GM18511 (cell line): ENCODE data around the gene AHR.

Experiments
- ATAC-seq: cut with Tn5 transposase; IDR thresholded peaks from one replicate; pipeline ENCODE4 v1.9.1; 2021; ENCODE audit warnings: mild to moderate bottlenecking, moderate library complexity; ENCODE audit not compliant: unreplicated experiment

AHR gene

DNA sequence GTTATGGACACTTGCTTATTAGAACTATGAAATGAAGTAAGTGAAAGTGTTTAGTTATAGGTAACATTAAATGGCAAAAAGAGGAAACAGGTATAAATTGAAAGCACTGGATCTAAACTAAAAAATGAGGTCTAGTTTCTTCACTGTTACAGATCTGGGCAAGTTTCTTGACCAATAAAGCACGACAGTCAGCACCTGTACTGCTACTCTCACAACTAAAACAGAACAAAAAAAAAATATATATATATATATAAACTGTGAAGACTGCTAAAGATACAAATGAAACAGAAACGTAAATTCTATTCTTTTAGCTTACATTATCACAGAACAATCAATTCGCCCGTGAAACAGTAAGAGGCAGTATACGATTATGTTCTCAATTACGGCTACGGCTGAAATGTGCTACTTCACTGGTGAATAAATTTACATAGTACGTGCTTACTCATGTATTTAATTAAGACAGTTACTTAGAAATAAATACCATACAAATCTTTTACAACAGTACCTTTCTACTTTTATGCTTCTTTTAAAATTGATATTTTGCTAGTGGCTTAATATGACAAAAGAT lies 4.2 kb downstream of the AHR start:
- peak; percentile 36 for ATAC-seq

DNA sequence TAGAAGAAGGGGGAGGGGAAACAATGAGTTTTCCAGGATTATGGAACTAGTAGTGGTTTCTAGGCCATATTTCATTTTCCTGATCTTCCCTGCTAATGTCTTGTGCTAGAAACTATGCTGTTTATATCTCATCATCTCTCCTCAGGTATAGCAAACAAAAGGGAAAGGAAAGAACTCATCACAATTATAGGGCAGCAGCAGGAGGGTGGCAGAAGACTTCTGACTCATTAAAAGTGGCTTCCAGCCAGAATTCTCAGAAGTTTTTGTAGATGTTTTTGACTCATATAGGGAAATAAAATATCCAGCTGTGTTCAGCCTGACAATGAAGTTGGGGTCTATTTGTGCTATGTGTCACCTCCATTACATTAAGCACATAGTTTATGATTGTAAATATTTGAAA lies 6.5 kb downstream of the AHR start:
- ATAC-seq: peak; percentile 33

DNA sequence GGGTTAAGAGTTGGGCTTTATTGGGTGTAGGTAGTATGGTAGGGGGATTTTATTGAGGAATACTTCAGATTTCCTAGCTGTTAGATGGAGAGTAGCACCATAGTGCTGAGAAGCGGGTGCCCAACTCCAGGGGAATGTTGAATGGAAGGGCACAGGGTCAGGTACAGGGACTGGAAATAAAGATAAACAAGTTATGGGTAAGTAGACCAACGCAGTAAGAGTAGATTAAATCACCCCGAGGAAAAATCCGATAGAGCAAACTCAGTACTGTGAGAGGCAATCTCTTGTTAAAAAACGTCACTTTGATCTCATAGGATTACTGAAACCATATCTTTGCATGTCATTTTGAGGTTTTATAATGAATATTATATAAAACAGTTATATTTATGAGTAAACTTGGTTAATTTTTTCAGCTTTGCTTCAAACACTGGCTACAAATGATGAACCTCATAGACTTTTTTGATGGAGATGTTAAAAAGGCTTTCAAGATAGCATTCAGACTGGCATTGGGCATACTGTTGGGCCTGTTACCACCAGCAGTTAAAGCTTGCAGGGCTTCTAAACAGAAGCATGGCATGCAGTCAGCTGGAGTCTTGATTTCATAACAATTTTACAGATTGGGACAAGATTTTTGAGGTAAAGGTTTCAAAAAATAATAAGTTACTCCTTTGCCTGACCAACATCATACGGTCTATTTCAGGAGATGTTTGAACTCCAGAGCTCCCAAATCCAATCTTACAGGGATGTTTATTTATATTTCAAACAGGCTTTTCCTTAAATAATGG lies 7.1 kb downstream of the AHR start:
- no peak for ATAC-seq

DNA sequence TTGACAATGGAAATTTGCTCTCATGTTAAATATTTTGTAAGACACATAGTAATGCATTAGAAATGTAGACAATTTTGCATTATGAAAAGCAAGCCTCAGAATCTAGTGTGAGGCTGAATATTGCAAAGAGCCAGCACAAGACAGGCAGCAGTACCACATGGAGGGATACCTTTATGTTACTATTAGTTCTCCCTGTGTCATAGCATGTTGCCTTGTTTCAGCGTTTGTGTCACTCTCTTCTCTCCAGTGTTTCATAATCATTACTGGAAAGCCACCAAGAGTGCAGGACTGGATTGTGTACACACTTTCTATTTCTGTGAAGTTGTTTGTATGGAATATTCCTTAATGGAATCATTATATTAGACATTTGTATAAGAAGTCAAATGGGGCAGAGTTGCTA lies 8.5 kb downstream of the AHR start:
- ATAC-seq: no peak

DNA sequence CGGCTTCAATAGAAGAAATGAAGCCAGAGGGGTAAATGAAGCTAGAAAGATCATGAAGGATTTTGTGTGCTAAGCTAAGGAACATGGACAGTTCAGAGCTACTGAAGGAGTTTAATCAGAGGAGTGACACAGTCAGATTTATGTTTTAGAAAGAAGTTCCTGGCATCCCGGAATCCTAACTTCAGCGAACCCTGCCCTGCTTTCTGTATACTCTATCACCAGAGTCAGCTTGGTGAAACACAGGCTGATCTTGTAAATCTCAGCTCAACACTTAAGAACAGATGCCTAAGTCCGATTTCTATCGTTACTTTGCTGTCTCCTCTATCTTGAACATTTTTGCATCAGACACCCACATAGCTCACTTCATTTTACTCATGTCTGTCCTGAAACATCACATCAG lies 9.1 kb downstream of the AHR start:
- no peak for ATAC-seq

DNA sequence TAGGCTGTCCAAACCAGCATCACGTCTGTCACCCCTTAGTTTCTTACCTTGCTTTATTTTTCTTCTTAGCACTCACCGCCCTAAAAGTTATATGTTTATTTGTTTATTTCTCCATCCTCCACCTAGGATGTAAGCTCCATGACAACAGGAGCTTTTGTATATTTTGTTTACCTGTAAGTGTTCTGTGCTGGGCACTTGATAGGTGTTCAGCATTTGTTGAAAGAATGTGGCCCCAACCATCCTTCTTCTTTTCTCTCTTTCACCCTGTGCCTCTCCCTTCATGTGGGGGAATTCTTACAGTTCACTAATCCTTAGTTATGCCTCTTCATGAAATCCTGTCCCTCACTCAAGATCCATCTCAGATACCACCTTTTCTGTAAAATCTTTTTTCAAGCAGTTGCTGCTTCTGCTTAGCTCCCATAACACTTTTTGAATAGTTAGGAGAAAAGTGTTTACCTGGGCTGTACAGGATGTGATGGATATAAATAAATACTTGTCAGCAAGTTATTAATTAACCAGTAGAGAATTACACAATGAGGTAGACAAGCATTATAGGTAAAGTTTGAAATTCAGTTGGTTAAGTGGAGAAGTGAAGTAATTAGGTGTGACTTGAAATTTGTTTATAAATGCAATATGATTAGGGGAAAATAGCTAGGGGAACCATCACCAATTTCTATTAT lies 9.7 kb downstream of the AHR start:
- peak; percentile 34 for ATAC-seq

DNA sequence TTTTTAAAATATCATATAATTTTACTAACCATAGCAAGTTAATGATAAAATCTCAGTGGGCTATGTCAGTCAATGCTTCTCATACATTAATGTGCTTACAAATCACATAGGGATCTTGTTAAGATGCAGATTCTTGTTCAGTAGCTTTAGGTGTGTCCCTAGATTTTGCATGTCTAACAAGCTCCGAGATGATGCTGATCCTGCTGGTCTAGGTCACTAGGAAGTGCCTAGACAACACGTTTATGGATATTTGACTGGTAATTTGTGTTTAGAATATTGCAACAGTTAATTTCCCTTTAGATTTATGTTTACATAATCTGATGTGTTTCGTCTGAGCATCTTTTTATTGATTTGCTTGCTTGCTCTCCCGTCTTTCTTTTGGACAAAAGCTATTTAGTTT lies 12.7 kb downstream of the AHR start:
- ATAC-seq: no peak

DNA sequence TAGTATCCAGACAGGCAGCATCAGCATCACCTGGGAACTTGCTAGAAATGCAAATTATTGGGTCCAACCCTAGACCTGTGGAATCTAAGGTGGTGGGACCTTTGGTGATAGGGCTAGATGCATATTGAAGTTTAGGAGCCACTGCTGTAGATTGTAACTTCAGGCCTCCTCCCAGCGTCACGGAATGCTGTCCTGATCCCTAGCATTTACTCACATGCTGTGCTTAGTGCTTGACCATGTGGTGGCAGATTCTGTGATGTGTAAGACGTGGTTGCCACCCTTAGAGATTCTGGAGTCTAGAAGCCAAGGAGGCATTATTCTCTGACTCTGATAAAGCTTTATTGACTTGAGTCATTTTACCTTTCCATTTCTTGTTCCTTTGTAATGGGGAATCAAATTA lies 13.5 kb downstream of the AHR start:
- no peak for ATAC-seq

DNA sequence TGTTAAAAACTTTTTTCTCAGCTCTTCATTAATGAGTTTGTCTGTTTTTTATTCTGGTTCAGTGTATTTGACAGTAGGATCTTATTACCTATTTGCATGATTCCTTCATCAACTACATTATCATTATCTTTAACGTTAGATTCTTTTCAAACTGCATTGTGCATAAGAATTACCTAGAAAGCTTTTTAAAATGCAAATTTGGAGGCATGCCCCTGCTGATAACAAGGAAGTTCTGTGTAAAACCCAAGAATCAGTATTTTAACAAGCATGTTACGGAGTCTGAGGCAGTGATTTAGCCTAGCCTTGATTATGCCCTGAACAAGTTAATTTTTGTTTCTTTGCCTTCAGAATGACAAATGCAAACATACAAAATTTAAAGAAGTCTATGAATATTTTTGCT lies 14.2 kb downstream of the AHR start:
- no peak for ATAC-seq

DNA sequence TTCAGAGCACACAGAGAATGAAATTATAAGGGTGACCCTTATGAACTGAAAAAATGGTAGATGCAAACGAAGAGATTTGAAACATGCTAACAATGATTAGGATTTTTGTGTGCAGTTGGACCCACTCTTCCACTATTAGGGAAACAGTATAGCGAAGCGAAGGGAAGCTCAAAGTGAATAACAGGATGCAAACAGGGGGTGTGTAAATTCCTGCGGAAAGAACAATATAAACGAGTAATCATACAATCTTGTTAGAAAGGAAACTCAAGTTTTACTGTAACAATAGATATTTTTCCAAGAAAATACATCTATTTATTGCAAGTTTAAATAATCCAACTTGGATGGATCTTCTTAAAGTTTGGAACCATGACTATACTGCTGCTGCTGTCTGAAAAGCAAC lies 14.7 kb downstream of the AHR start:
- no peak for ATAC-seq

DNA sequence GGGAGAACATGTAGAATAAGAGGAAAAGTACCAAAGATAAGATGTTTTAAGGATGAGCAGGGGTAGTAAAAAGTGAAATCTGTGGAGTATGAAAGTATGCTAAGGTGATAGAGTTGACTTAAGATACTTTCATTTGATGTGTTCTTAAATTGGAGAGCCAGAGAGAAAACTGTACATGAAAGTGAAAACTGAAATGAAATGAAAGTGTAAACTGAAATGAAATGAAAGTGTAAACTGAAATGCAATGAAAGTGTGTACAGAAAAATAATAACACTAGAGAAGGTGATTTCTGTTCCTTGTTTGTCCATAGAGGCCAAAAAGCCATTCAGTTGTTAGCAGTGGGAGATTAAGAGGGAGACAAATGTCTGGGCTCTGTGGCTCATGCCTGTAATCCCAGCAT lies 17.5 kb downstream of the AHR start:
- peak; percentile 66 for ATAC-seq

DNA sequence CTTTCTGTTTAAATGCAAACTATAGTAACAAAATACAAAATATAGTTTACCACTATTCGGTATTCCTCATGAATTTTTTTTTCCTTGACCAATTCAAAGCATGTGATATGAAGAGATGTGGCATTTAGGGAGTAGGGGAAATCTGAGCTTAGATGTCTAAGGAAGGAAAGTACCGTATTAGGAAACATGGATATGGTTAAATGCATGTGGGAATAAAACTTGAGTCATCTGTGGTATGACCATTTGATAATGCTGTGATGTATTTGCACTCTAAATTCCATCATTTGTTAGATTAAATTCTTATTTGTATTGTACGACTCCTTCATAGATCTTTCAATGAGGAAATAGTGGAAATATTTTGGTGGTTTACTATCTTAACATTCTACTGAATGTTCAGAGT lies 19.7 kb downstream of the AHR start:
- no peak for ATAC-seq

DNA sequence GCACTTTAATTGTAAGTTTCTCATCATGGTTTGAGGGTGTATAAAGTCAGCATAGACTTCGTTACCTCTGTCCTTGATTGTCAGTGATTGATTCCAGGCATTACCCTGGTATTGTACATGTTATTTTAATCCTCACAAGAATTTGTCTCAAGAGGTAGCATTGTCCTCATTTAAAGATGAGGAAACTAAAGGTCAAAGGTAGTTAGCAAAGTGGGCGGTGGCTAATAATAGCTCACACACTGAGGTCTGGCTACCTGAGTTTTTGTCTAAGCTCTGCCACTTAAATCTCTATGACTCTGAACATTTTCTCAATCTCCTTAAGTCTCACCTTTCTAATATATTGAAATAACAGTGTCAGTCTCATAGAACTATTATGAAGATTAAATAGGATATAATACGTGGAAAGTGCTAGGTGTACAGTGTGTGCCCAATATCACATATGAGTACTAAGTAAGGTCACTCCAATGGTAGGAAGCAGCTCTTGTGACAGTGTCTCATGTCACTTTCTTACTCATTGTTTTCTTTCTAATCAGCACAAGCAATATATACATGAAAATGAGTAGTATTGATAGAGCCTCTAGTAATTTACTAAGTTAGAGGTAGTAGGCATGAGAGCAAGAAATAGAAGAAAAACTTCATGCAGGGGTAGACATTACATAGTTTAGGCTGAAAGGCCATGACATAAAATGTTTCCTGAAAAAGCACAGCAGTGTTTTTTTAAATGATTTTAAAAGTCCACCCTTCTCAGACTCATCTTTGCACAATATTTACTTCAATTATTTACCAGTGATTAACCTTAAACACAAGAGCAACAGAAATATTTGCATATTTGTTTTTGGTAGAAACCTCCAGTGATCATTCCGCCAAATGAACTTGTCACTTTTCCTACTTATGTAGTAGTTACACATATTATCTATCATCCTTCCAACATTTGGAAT lies 21.0 kb downstream of the AHR start:
- no peak for ATAC-seq

DNA sequence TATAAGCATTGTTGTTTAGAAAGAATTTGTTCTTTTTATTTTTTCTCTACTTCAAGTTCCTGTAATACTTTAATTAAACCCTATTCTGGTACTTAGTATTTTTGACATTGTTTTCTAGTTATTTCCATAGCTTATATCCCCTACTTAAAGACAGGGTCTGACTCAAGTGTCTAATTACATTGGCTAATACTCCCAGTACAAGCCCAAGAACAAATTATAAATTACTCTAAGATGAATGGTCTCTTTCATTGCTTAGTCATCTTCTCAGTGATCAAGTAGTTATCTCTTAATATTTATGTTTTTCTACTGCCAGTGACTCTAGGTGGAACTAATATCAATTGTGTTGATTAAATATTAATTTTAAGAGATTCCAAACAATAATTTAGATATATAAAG lies 21.6 kb downstream of the AHR start:
- no peak for ATAC-seq

DNA sequence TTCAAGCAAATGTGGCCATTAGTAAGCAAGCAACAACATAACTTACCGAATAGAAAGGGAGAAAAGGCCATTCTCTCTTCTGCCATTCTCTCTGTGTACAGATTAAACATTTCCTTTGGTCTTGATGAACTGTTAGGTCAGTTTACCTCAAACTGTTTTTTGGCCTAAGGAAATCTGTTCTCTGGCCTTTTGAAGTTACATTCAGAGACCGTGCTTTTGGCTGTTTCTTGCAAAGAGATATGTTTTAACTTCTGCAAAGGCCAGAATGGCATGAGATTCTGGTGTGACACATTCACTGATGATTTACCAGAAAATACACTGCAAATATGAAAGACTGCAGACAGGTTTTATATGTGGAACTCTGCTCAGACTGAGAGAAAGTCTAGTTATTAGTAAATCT lies 22.2 kb downstream of the AHR start:
- ATAC-seq: no peak

DNA sequence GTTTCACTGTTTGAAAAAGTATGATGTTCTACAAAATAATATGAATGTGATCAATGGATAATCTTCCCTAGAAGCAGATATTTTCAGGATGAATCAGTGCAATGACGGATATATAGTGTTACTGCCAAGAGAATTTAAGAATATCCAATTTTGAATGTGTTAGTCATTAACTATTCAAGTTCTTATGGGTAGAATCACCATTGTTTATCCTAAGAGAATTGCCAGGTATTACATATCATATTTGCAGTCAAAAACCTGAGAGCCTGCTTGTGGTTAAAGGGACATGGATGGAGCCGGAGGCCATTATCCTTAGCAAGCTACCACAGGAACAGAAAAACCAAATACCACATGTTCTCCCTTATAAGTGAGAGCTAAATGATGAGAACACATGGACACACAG lies 26.9 kb downstream of the AHR start:
- ATAC-seq: no peak

DNA sequence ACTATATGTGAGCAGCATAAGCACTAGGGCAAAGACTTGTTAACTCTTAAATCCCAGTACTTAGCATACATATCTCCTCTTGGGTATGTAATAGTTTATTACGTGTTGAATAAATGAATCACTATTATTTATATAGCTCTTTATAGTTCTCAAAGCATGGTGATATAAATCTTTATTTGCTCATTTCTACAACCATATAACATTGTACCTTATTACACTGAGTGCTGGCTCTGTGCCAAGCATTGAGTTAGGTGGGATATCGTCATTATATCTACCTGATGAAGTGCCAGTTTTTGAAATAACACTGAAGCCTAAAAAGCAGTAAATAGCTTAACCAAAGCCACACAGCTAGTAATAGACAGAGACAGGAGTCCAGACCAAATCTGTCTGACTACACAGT lies 27.9 kb downstream of the AHR start:
- no peak for ATAC-seq

DNA sequence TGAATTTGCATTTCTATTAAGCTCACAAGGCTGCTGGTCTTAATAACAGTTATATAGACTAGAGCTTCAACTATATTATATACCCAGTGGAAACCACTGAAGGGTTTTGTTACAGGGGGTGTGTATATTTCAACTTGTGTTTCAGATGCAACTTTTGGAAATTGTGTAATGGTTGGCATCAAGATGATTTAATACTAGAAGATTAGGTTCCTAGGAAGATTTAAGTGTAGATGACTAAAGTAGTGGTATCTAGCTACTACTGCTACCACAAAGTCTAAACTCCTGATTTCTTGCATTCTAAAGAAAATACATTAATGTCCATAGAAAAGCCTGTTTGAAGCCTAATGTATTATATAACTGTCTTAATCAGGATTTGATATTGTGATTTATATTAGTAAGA lies 30.2 kb downstream of the AHR start:
- ATAC-seq: no peak

DNA sequence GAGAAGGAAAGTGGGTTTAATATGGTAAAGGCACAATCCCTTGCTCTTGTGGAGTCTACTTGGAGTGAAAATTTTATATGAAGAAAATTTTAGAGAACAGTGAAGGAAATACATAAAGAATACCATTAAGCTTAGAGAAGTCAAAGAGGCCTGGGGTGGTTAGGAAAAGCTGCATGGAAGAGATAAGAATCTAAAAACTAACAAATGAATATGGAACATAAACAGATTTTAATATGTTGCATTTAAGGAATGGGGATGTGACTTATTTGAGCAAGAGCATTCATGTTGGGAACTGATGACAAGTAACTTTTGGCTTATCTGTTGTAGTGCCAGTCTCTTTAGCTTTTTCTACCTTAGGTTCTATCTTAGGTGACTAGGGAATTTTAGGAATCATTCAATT lies 31.0 kb downstream of the AHR start:
- ATAC-seq: no peak

DNA sequence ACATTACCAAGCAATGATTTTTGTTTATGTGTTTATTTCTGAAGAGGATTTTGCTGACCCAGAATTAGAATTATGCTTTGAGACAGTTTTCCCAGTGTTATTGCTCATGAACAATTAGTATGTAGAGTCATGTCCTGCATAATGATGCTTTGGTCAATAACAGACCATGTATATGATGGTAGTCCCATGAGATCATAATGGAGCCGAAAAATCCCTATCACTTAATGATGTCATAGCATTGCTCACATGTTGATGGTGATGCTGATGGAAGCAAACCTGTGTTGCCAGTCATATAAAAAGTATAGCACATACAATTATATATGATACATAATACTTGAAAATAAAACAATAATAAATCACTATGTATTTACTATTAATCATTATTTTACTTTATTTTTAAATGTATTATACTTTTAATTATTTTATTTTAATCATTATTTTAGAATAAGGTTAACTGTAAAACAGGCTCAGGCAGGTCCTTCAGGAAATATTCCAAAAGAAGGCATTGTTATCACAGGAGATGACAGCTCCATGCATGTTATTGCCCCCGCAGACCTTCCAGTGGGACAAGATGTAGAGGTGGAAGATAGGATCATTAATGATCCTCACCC lies 33.5 kb downstream of the AHR start:
- no peak for ATAC-seq

DNA sequence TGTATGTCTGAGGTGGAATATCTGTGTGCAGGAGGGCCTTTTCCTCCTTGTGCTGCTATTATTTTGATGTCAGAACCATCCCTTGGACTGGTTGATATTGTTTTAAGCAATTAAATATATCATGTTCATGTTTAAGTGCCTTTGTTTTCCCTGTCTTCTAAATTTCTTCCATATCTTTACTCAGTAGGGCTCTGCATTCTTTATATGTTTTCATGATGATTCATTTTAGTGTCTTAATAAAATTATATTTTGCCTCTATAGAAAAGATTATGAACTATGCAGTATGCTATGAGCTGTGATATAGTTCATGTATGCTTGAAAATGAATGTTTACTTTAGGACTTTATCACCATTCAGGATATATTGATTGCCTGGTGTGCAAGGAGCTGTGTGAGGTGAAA lies 34.8 kb downstream of the AHR start:
- no peak for ATAC-seq
